H1 (cell line): ENCODE measurements around the gene ILKAP.

ENCODE experiments used
- BRCA1 ChIP-seq: IDR thresholded peaks from 2 replicates; pipeline ENCODE4 v1.6.1; 2012; ENCODE audit warnings: low read depth, low read length, improper control_type of control experiment
- POLR2AphosphoS5 ChIP-seq: IDR thresholded peaks from 2 replicates; pipeline ENCODE4 v1.6.1; 2011; ENCODE audit warnings: low read depth, low read length
- SIN3A ChIP-seq, 2 experiments: IDR thresholded peaks in 1 of 2; conservative IDR thresholded peaks in 1 of 2; 2 replicates each; pipeline ENCODE4 v1.6.1; 2011 to 2012; ENCODE audit warnings: low read length in 2 of 2, improper control_type of control experiment in 1 of 2, low read depth in 1 of 2, mild to moderate bottlenecking in 1 of 2
- SP1 ChIP-seq: IDR thresholded peaks from 2 replicates; pipeline ENCODE4 v1.6.1; 2011; ENCODE audit warnings: low read depth, low read length
- TF ChIP-seq, protein P1 (sequence below), 3 experiments: IDR thresholded peaks; 1 replicate in 2 of 3; 2 replicates in 1 of 3; pipeline versions ENCODE4 v1.5.1 to v1.6.1; 2011; ENCODE audit warnings: low read length in 3 of 3, mild to moderate bottlenecking in 3 of 3, inconsistent platforms in 2 of 3, low read depth in 1 of 3, moderate library complexity in 1 of 3; ENCODE audit not compliant: insufficient read depth in 1 of 3; ENCODE audit errors: control extremely low read depth in 1 of 3

DNA sequence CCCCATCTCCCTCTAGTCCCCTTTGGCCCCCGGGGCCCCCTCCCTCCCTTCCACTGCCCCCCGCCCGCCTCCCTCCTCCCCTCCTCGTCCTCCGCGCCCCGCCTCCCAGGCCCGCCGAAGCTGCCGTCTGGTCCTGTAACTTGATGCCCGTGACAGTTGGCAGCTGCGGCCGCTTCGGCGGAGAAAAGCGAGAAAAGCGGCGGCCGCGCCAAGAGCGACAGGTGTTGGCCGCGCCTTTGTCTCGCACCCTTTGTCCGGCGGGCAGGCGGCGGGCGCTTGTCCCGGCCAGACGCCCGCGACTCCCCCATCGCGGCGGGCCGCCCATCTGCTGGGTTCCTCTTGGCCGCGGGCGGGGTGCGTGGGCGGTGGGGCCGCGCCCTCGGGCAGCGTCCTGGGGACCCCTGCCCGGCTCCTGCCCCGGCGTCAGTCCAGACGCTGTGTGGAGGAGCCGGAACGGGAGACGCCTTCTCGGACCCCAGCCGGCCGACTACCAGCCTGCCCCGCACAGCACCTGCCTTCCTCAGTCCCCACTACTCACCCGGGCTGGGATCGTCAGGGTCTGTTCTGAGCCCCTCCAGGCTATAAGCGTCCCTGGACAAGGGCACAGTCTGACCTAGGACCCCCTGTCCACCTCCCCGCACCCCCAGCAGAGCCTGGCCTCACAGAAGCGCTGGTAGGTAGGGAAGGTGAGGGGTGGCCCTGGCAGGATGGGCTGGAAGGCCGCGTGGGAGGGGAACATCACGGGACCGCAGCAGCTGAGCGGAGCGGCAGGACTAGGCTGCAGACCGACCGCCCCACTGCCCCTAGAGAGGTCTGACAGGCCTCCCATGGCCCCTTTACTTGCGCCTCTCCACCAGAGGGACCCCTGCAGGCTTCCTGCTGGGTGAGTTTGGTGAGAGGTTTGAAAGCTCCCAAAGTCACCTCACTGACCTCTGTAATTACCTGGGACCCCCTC, 37.5 kb upstream of the ILKAP start:
- TF ChIP-seq BRCA1 (no peak), POLR2AphosphoS5 (no peak), SIN3A (conservative IDR thresholded peaks at IDR 0.05 in 1 of 2, IDR thresholded peaks at IDR 0.05 in 1 of 2; ENCODE audit: low read depth in 1 of 2, low read length in 2 of 2) (peak; percentile 22 to 74; a peak in 2 of 4 replicates), SP1 (no peak)
- TF ChIP-seq, protein P1, sequence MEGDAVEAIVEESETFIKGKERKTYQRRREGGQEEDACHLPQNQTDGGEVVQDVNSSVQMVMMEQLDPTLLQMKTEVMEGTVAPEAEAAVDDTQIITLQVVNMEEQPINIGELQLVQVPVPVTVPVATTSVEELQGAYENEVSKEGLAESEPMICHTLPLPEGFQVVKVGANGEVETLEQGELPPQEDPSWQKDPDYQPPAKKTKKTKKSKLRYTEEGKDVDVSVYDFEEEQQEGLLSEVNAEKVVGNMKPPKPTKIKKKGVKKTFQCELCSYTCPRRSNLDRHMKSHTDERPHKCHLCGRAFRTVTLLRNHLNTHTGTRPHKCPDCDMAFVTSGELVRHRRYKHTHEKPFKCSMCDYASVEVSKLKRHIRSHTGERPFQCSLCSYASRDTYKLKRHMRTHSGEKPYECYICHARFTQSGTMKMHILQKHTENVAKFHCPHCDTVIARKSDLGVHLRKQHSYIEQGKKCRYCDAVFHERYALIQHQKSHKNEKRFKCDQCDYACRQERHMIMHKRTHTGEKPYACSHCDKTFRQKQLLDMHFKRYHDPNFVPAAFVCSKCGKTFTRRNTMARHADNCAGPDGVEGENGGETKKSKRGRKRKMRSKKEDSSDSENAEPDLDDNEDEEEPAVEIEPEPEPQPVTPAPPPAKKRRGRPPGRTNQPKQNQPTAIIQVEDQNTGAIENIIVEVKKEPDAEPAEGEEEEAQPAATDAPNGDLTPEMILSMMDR (IDR thresholded peaks at IDR 0.05; ENCODE audit: control extremely low read depth in 1 of 3, insufficient read depth in 1 of 3, low read depth in 1 of 3, low read length in 3 of 3) = no peak
